ENCODE measurements around the gene ARID2.

ARID2 gene, protein sequence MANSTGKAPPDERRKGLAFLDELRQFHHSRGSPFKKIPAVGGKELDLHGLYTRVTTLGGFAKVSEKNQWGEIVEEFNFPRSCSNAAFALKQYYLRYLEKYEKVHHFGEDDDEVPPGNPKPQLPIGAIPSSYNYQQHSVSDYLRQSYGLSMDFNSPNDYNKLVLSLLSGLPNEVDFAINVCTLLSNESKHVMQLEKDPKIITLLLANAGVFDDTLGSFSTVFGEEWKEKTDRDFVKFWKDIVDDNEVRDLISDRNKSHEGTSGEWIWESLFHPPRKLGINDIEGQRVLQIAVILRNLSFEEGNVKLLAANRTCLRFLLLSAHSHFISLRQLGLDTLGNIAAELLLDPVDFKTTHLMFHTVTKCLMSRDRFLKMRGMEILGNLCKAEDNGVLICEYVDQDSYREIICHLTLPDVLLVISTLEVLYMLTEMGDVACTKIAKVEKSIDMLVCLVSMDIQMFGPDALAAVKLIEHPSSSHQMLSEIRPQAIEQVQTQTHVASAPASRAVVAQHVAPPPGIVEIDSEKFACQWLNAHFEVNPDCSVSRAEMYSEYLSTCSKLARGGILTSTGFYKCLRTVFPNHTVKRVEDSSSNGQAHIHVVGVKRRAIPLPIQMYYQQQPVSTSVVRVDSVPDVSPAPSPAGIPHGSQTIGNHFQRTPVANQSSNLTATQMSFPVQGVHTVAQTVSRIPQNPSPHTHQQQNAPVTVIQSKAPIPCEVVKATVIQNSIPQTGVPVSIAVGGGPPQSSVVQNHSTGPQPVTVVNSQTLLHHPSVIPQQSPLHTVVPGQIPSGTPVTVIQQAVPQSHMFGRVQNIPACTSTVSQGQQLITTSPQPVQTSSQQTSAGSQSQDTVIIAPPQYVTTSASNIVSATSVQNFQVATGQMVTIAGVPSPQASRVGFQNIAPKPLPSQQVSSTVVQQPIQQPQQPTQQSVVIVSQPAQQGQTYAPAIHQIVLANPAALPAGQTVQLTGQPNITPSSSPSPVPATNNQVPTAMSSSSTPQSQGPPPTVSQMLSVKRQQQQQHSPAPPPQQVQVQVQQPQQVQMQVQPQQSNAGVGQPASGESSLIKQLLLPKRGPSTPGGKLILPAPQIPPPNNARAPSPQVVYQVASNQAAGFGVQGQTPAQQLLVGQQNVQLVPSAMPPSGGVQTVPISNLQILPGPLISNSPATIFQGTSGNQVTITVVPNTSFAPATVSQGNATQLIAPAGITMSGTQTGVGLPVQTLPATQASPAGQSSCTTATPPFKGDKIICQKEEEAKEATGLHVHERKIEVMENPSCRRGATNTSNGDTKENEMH (N-terminal part only)

DNA sequence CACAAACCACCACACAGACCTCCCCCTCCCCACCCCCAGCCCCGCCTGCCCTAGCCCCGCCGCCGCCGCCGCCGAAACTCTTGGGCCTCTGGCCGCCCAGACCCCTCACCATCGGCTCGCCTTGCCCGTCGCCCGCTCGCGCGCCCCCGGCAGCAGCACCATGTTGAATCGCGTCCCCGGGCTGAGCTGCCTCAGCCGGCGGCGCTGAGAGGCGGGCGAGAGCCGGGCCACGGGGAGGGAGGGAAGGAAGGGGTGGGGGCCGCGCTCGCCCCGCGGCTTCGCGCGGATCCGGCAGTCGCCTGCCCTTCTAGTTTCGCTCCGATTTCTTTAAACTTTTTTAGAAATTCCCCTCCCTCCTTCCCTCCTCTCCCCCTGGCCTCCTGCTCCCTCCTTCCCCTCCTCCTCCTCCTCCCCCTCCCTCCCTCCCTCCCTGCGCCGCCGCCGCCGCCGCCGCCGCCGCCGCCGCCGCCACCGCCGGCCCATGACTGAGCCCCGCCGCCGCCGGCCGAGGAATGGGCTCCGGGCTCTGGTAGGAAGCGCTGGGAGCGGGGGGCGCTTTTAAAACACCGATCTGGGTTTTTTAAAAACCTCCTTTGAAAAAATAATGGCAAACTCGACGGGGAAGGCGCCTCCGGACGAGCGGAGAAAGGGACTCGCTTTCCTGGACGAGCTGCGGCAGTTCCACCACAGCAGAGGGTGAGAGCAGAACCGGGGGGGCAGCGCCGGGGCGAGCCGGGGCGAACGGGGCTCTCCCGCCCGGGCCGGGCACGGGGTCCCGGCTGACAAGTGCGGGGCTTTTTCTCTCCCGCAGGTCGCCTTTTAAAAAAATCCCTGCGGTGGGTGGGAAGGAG, at the start of gene ARID2:
TSS of gene ARID2 (plus strand) at position 474 of the 851 bp plus-strand sequence. CDS start at position 605, 131 bp downstream.
- DNase-seq, result peak; percentile 74

DNA sequence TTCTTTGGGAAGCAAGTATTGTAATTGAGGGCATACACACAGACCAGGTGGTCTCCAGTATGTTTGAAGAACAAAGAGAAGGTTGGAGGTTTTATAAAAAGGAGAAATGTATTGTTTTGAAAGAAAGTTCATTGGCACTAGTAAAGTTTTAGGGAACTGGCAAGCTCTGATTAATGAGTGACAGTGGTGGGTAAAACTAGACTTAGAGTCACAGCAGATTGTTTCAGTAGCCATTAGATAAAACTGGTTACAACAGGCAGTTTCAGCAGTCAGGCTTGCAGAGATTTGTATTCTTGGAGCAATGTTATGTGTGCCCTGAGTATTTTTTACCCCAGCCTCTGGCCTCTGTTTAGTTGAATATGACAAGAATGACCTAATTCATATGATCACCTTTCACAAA, 49.1 kb upstream of the ARID2 start:
- DNase-seq, result no peak

DNA sequence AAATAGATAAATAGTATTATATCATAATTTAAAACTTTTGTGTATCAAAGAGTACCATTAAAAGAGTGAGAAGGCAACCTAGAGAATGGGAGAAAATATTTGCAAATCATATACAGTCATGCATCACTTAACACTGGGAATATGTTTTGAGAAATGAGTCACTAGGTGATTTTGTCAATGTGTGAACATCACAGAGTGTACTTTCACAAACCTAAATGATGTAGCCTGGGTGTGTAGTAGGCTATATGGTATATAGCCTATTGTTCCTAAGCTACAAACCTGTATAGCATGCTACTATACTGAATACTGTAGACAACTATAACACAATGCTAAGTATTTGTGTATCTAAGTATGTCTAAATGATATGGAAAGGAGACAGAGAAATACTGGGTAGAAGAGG, 48.0 kb upstream of the ARID2 start:
- DNase-seq, result no peak

DNA sequence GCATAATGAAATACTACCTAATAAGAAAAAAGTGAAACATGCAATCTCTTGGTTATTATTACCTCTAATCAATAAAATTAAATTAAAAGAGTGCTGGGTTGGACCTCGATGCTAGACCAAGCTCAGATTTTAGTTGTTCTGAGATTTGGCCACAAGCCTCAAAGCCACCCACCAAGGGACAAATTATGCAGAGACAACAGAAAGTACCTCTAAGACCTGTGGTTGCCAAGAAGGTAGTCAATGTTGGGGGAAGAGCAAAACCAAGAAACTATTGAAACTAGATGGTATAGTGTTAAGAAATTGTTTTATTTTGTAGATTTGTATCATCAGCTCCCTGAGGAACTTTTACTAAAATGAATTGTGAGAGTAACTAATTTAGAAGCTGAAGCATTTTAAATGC, 43.8 kb upstream of the ARID2 start:
- DNase-seq, result no peak

GRCh38 chr12:45687081-45688015, 42.2 kb upstream of the ARID2 start:
- no peak for DNase-seq

DNA sequence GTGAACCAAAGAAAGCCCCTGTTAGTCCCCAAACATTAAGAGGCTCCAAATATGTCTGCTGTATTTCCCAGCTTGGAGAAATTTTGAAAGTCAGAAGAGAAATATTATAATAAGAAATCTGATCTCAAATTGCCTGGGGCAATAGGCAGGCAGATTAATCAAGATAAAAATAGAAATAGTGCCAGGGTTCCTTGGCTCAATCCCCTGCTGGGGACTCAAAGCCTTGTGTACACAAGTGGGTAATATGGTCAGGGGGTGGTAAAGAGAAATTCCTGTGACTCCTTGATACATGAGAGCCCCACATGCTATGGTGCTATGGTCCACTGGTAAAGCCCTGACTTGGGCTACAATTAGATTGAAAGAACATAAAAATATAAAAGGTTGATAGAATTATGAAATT, 41.3 kb upstream of the ARID2 start:
- no peak for DNase-seq

DNA sequence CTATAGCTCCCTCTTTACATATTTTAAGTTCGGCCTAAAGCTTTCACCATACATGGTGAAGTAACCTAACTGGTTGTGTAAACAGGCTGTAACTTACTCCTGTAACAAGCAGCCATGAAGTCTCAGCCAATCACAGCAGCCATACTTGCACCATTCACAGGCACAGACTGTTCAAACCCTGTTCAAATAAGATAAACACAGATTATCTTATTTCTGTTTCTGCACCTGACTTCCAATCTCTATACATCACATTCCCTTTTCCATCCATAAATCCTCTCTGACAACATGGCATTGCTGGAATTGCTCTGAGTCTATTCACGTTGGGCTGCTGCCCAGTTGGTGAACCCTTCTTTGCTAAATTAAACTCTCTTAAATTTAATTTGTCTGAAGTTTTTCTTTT, 34.5 kb upstream of the ARID2 start:
- no peak for DNase-seq

DNA sequence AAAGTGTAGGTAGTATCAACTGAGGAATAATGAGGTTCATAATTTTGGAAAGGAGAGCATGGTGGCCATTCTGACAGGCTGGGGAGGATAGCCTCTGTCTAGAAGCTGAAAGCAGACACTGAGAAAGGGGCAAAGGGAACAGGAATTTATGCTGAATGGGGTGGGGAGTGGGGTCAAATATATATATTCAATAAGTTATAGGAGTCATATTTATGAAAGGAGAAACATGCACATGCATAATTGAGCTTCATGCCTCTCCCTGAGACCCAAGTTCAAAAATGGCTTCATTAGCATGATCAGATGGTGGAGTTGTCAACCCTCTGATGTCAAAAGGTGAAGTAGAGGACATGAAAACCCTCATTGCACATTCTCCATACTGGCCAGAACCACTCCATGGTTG, 33.9 kb upstream of the ARID2 start:
- no peak for DNase-seq

DNA sequence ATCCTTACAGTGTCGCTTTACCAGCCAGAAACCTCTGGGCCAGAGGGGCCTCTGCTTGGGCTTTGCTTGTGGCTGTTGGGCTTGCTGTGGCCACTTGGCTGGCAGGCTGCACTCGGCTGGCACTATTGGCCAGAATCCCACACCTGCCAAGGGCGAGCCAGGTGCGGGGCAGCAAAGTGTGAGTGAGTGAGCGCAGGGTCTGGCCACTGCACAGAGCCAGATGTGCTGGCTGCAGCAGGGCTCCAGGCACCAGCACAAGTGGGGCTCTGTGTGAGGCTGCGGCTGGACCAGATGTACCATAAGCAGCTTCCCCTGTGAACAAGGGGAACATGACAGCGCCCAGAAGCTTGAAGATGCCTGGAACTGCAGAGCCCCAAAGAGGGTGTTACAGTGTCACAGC, 33.5 kb upstream of the ARID2 start:
- no peak for DNase-seq

- no peak for DNase-seq
These were observed 32.1 kb upstream of the ARID2 start for GRCh38 chr12:45697371-45697770.

- DNase-seq, result no peak
These were observed 28.2 kb upstream of the ARID2 start for GRCh38 chr12:45701296-45701695.

DNA sequence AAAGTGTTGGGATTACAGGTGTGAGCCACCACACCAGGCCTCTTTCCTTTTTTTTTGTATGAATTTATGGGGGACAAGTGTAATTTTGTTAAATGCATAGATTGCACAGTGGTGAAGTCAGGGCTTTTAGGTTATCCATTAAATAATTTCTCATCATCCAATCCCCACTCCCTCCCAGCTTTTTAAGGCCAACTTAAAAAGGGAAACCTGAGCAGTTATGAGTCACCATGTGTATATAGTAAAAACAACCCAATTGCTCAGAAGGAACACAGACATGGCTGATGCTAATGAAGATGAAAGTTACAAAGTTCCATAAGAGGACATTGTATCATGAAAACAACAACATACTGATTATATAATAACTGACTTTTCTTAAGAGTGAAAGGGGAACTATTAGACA, 25.6 kb upstream of the ARID2 start:
- no peak for DNase-seq

- no peak for DNase-seq
These were observed 24.5 kb upstream of the ARID2 start for GRCh38 chr12:45704968-45705367.

DNA sequence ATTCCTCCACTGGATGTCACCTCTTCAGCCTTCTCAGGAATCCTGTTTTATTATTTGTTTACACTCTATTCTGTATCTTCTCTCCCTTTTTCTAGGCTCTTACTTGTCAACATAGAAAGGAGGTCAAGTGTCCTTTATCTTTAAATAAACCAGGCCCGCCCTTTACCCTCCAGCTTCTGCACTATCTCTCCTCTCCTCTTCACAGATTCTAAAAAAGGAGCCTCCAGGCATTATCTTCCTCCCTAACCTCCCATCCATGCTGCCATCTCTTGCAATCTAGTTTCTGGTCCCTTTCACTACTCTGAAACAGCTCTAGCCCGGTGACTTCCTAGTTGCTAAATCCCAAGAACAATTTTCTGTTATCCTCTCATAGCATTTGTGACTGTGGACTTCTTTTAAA, 24.1 kb upstream of the ARID2 start:
- no peak for DNase-seq

GRCh38 chr12:45707241-45707857, 22.2 kb upstream of the ARID2 start:
- DNase-seq, result no peak

GRCh38 chr12:45708363-45708762, 21.1 kb upstream of the ARID2 start:
- DNase-seq, result no peak

- no peak for DNase-seq
These were observed 20.6 kb upstream of the ARID2 start for GRCh38 chr12:45708901-45709300.

- no peak for DNase-seq
These were observed 17.2 kb upstream of the ARID2 start for GRCh38 chr12:45712319-45712718.

- DNase-seq, result no peak
These were observed 16.4 kb upstream of the ARID2 start for GRCh38 chr12:45713078-45713477.

DNA sequence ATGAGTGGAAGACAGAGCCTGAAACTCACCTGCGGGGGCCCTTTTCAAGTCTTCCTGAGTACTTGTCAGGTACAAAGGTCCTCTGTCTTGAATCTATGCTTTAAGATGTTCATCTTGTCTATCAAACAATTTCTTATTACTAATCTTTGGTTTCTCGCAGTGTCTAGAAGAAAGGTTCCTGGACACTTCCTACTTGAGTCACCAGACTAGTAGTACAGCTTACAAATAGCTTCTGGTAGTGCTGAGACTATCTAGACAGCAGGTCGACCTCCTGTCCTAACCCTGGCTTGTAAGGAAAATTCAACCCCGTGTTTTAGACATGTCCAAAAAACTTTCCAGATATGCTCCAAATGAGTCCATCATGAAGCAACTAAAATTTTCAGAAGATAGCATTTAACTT, 11.2 kb upstream of the ARID2 start:
- no peak for DNase-seq

- DNase-seq, result no peak
These were observed 9.4 kb upstream of the ARID2 start for GRCh38 chr12:45720069-45720468.

Measured in CD4-positive, alpha-beta T cell treated with Interleukin-15 for 1 hour (primary cell).